Measurements from ENCODE around the gene LCN6. TPM values are rescaled to one million over a fixed set of nuclear protein-coding genes. Genes with fewer than 3 reads are reported as not detected.

LCN6 gene
- total and polyA plus RNA-seq, 9 of the 15 experiments (the other 6 are each of a cell fraction or from before 2014, with no cell fraction given), result 0.10 to 0.45 (median 0.37) TPM; not detected in 5

DNA sequence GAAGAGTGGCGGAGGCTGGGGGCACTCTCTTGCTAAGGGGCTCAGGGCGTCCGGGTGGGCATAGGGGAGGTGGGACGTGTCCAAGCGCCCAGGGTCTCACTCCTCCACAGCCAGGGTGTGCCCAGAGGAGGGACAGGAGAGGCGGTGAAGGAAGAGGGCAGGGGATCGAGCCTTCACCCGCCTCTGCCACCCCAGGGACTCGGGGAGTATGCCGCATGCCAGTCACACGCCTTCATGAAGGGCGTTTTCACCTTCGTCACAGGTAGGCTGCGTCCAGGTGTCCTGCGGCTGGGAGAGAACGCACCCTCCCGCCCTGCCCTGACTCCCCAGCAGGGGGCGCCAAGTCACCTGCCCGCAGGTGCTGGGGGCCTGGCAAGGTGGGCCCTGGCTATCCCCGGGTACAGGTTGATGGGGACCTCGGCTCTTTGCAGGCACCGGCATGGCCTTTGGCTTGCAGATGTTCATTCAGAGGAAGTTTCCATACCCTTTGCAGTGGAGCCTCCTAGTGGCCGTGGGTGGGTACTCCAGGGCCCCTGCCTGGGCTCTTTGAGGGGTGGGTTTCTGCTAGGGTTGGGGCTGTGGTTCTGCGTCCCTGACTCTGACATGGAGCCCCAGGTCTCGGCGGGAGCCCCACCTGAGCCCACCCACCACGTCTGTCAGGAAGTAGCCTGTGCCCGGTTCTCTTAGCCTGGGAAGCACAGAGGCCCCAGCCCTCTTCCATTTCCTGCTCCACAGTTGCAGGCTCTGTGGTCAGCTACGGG is 43.4 kb upstream of the LCN6 start (continued):
- no peak for TF ChIP-seq CREBBP (IDR thresholded peaks at IDR 0.05; ENCODE audit: low read depth, low read length)
- TF ChIP-seq TGIF2 (CRISPR knock-in tag; IDR thresholded peaks at IDR 0.05), result peak; percentile 25; the same call in 1 of the 2 replicates
- TF ChIP-seq CEBPB (tag; IDR thresholded peaks at IDR 0.05), result no peak
- TF ChIP-seq FOXP1 (CRISPR knock-in tag; IDR thresholded peaks at IDR 0.05), result no peak
- TF ChIP-seq, protein P1, sequence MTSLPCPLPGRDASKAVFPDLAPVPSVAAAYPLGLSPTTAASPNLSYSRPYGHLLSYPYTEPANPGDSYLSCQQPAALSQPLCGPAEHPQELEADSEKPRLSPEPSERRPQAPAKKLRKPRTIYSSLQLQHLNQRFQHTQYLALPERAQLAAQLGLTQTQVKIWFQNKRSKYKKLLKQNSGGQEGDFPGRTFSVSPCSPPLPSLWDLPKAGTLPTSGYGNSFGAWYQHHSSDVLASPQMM (CRISPR knock-in tag; IDR thresholded peaks at IDR 0.05), result no peak
- no peak for TF ChIP-seq RBM22 (IDR thresholded peaks at IDR 0.05; ENCODE audit: low read depth, low read length, poor library complexity, severe bottlenecking)
- TF ChIP-seq KAT2B (IDR thresholded peaks at IDR 0.05; ENCODE audit: low read depth, low read length), result no peak
- no peak for TF ChIP-seq ZNF197 (CRISPR knock-in tag; IDR thresholded peaks at IDR 0.05; ENCODE audit: low read depth)
- no peak for TF ChIP-seq NFIX (CRISPR knock-in tag; IDR thresholded peaks at IDR 0.05; ENCODE audit: low read depth)
- TF ChIP-seq HOXB6 (CRISPR knock-in tag; IDR thresholded peaks at IDR 0.05; ENCODE audit: borderline replicate concordance), result no peak
- no peak for TF ChIP-seq KLF1 (tag; IDR thresholded peaks at IDR 0.05)
- TF ChIP-seq NFRKB (IDR thresholded peaks at IDR 0.05; ENCODE audit: low read depth), result no peak
- TF ChIP-seq, protein P2, sequence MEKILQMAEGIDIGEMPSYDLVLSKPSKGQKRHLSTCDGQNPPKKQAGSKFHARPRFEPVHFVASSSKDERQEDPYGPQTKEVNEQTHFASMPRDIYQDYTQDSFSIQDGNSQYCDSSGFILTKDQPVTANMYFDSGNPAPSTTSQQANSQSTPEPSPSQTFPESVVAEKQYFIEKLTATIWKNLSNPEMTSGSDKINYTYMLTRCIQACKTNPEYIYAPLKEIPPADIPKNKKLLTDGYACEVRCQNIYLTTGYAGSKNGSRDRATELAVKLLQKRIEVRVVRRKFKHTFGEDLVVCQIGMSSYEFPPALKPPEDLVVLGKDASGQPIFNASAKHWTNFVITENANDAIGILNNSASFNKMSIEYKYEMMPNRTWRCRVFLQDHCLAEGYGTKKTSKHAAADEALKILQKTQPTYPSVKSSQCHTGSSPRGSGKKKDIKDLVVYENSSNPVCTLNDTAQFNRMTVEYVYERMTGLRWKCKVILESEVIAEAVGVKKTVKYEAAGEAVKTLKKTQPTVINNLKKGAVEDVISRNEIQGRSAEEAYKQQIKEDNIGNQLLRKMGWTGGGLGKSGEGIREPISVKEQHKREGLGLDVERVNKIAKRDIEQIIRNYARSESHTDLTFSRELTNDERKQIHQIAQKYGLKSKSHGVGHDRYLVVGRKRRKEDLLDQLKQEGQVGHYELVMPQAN (IDR thresholded peaks at IDR 0.05; ENCODE audit: borderline replicate concordance), result peak; percentile 81; the same call in 1 of the 2 replicates
- TF ChIP-seq, protein P3, sequence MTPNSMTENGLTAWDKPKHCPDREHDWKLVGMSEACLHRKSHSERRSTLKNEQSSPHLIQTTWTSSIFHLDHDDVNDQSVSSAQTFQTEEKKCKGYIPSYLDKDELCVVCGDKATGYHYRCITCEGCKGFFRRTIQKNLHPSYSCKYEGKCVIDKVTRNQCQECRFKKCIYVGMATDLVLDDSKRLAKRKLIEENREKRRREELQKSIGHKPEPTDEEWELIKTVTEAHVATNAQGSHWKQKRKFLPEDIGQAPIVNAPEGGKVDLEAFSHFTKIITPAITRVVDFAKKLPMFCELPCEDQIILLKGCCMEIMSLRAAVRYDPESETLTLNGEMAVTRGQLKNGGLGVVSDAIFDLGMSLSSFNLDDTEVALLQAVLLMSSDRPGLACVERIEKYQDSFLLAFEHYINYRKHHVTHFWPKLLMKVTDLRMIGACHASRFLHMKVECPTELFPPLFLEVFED (CRISPR knock-in tag; conservative IDR thresholded peaks at IDR 0.05), result no peak; the same call in 1 of the 2 replicates
- no peak for TF ChIP-seq PTRF (tag; IDR thresholded peaks at IDR 0.05)
- TF ChIP-seq PHTF2 (CRISPR knock-in tag; IDR thresholded peaks at IDR 0.05), result no peak
- TF ChIP-seq TEAD1 (CRISPR knock-in tag; IDR thresholded peaks at IDR 0.05), result peak in 1 of 2 experiments; percentile 75; a peak in 1 of 4 replicates
- no peak for TF ChIP-seq ARID2 (IDR thresholded peaks at IDR 0.05)
- TF ChIP-seq STAT5A (IDR thresholded peaks at IDR 0.05; ENCODE audit: borderline replicate concordance, low read length), result no peak
- TF ChIP-seq KDM5B (IDR thresholded peaks at IDR 0.05; ENCODE audit: insufficient replicate concordance, low read depth, low read length), result no peak
- TF ChIP-seq, protein P4, sequence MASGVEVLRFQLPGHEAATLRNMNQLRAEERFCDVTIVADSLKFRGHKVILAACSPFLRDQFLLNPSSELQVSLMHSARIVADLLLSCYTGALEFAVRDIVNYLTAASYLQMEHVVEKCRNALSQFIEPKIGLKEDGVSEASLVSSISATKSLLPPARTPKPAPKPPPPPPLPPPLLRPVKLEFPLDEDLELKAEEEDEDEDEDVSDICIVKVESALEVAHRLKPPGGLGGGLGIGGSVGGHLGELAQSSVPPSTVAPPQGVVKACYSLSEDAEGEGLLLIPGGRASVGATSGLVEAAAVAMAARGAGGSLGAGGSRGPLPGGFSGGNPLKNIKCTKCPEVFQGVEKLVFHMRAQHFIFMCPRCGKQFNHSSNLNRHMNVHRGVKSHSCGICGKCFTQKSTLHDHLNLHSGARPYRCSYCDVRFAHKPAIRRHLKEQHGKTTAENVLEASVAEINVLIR (CRISPR knock-in tag; IDR thresholded peaks at IDR 0.05), result no peak
- TF ChIP-seq CCNT2 (IDR thresholded peaks at IDR 0.05; ENCODE audit: borderline replicate concordance, extremely low read depth, insufficient read length, low read depth, low read length), result no peak
- no peak for TF ChIP-seq JUND (IDR thresholded peaks at IDR 0.05; ENCODE audit: borderline replicate concordance, low read depth, low read length)
- no peak for TF ChIP-seq JUND (tag; IDR thresholded peaks at IDR 0.05; ENCODE audit: borderline replicate concordance, low read depth, low read length)

Data from K562 (cell line).